Natural killer cell (primary cell): Measurements from ENCODE around the gene TTC23L. TPM values are rescaled to one million over a fixed set of nuclear protein-coding genes. Genes with fewer than 3 reads are reported as not detected.

Experiments used
- ATAC-seq, 3 donors: fragments of 150-1000 bp in 2 of 3; fragments of 200-7000 bp in 1 of 3; cut with Tn5 transposase; 1 replicate in 1 of 3; 2 replicates in 2 of 3; pipeline ENCODE4 v1.10.0; 2021; ENCODE audit warnings: mild to moderate bottlenecking in 2 of 3, moderate library complexity in 2 of 3
- DNase-seq, 2 donors: peaks; one replicate each; pipeline versions ENCODE4 v3.0.0 to v3.0.0-alpha.2; 2013 to 2021; ENCODE audit warnings: mixed read lengths in 1 of 2
- H3K27ac ChIP-seq: one replicate; pipeline ENCODE4 v1.5.1; 2013; ENCODE audit warnings: mild to moderate bottlenecking, low read length
- H3K27me3 ChIP-seq: one replicate; pipeline ENCODE4 v1.6.1; 2013; ENCODE audit warnings: low read length; ENCODE audit not compliant: control insufficient read depth, insufficient read depth
- H3K36me3 ChIP-seq: one replicate; pipeline ENCODE4 v1.6.1; 2013; ENCODE audit warnings: low read length; ENCODE audit not compliant: control insufficient read depth, insufficient read depth
- H3K4me1 ChIP-seq: one replicate; pipeline ENCODE4 v1.6.1; 2013; ENCODE audit warnings: low read length; ENCODE audit not compliant: control insufficient read depth, insufficient read depth
- H3K4me3 ChIP-seq: one replicate; pipeline ENCODE4 v1.5.1; 2013; ENCODE audit warnings: low read length
- H3K9me3 ChIP-seq: one replicate; pipeline ENCODE4 v1.6.1; 2013; ENCODE audit warnings: low read length; ENCODE audit not compliant: control insufficient read depth, insufficient read depth
- H3K27ac Mint-ChIP-seq, 2 donors: one replicate each; pipeline ENCODE4 v1.8.0; 2022; ENCODE audit warnings: mild to moderate bottlenecking in 2 of 2, mixed read lengths in 2 of 2, moderate library complexity in 1 of 2
- H3K27me3 Mint-ChIP-seq, 2 donors: one replicate each; pipeline ENCODE4 v1.8.0; 2022; ENCODE audit warnings: low read depth in 2 of 2, mixed read lengths in 2 of 2
- H3K36me3 Mint-ChIP-seq: one replicate; pipeline ENCODE4 v1.8.0; 2022; ENCODE audit warnings: mixed read lengths
- H3K4me1 Mint-ChIP-seq, 2 donors: one replicate each; pipeline ENCODE4 v1.8.0; 2022; ENCODE audit warnings: mixed read lengths in 2 of 2
- H3K4me3 Mint-ChIP-seq: one replicate; pipeline ENCODE4 v1.8.0; 2022; ENCODE audit warnings: mild to moderate bottlenecking, moderate library complexity, mixed read lengths
- H3K9me3 Mint-ChIP-seq, 2 donors: one replicate each; pipeline ENCODE4 v1.8.0; 2022; ENCODE audit warnings: mixed read lengths in 2 of 2
- CTCF ChIP-seq: fragments of 200-600 bp; IDR thresholded peaks from one replicate; pipeline ENCODE4 v1.8.0; 2022; ENCODE audit warnings: antibody characterized with exemption
- WGBS: methylation state at CpG from one replicate; pipeline ENCODE4 v1.1.7; 2013; ENCODE audit warnings: missing lambda C conversion rate; ENCODE audit not compliant: insufficient coverage; 5-methylcytosine and 5-hydroxymethylcytosine counted together
- intact Hi-C: fragments of 100-400 bp; cut with micrococcal nuclease; formaldehyde crosslinking; loops from one replicate; pipeline ENCODE4 v1.14.2; 2022
- total RNA-seq, 4 donors: library from RNA; stranded (reverse); fragments of 120-200 nt in 1 of 4; gene quantifications; one replicate each; pipeline versions ENCODE4 v1.2.3 to v1.2.4, GENCODE V29; 2013 to 2022

The TTC23L gene
- total RNA-seq, 3 donors from 2014 or later (not counting 1 experiment from before 2014, with no cell fraction given): 0.48 TPM; not detected in 2

GRCh38 chr5:34870382-34870781, 31.4 kb downstream of the TTC23L start:
- H3K27me3 ChIP-seq: no peaks in the 10 kb centered on the region
- no peaks in the 10 kb centered on the region for H3K4me1 ChIP-seq
- no peaks in the 10 kb centered on the region for H3K36me3 ChIP-seq
- H3K4me3 Mint-ChIP-seq: no peak overlapping the region
- H3K9me3 ChIP-seq: no peaks in the 10 kb centered on the region
- H3K27me3 Mint-ChIP-seq: peaks cover 8 to 34% of the 10 kb centered on the region in 2 donors
- DNase-seq: no peak
- no peak overlapping the region for H3K27ac ChIP-seq
- no peak for TF ChIP-seq CTCF
- no peaks in the 10 kb centered on the region for H3K36me3 Mint-ChIP-seq
- no peak overlapping the region for H3K4me3 ChIP-seq
- intact Hi-C loops: no loop called here
- H3K27ac Mint-ChIP-seq: no peak overlapping the region
- ATAC-seq: no peak
- WGBS: 100% methylated on average over 1 of the region's 2 CpGs
- H3K4me1 Mint-ChIP-seq: no peaks in the 10 kb centered on the region
- no peaks in the 10 kb centered on the region for H3K9me3 Mint-ChIP-seq

- H3K27ac ChIP-seq: no peak overlapping the region
- ATAC-seq (no peak), DNase-seq (no peak)
- no peaks in the 10 kb centered on the region for H3K9me3 ChIP-seq
- no peak overlapping the region for H3K4me3 Mint-ChIP-seq
- peaks cover 2% of the 10 kb centered on the region for H3K27me3 ChIP-seq
- H3K27ac Mint-ChIP-seq: no peak overlapping the region
- no peaks in the 10 kb centered on the region for H3K4me1 ChIP-seq
- H3K36me3 Mint-ChIP-seq: no peaks in the 10 kb centered on the region
- no peaks in the 10 kb centered on the region for H3K9me3 Mint-ChIP-seq
- intact Hi-C loops: no loop called here
- H3K4me1 Mint-ChIP-seq: no peaks in the 10 kb centered on the region
- peaks cover 8 to 48% of the 10 kb centered on the region in 2 donors for H3K27me3 Mint-ChIP-seq
- no peaks in the 10 kb centered on the region for H3K36me3 ChIP-seq
- no peak for TF ChIP-seq CTCF
- H3K4me3 ChIP-seq: no peak overlapping the region
These were observed 37.3 kb downstream of the TTC23L start for GRCh38 chr5:34876275-34876674.

- no peaks in the 10 kb centered on the region for H3K9me3 ChIP-seq
- Mint-ChIP-seq H3K4me3 (no peak overlapping the region), H3K36me3 (no peaks in the 10 kb centered on the region), H3K9me3 (no peaks in the 10 kb centered on the region), H3K27ac (no peak overlapping the region), H3K27me3 (peaks cover 4 to 29% of the 10 kb centered on the region in 2 donors), H3K4me1 (no peaks in the 10 kb centered on the region)
- H3K27me3 ChIP-seq: peaks cover 2% of the 10 kb centered on the region
- no peak for ATAC-seq
- no peak overlapping the region for H3K4me3 ChIP-seq
- intact Hi-C loops: no loop called here
- no peak overlapping the region for H3K27ac ChIP-seq
- H3K4me1 ChIP-seq: no peaks in the 10 kb centered on the region
- no peaks in the 10 kb centered on the region for H3K36me3 ChIP-seq
- no peak for DNase-seq
- TF ChIP-seq CTCF: no peak
These were observed 42.3 kb downstream of the TTC23L start for GRCh38 chr5:34881246-34881645.

- WGBS: 82% methylated on average over 3 of the region's 3 CpGs
- intact Hi-C loops: no loop called here
- DNase-seq: no peak
- H3K27ac ChIP-seq: no peak overlapping the region
- no peak overlapping the region for H3K4me3 Mint-ChIP-seq
- no peaks in the 10 kb centered on the region for H3K36me3 ChIP-seq
- no peak for ATAC-seq
- H3K9me3 ChIP-seq: no peaks in the 10 kb centered on the region
- H3K9me3 Mint-ChIP-seq: no peaks in the 10 kb centered on the region
- H3K27me3 ChIP-seq: no peaks in the 10 kb centered on the region
- no peak overlapping the region for H3K4me3 ChIP-seq
- TF ChIP-seq CTCF: no peak
- H3K36me3 Mint-ChIP-seq: no peaks in the 10 kb centered on the region
- no peak overlapping the region for H3K27ac Mint-ChIP-seq
- no peaks in the 10 kb centered on the region for H3K4me1 Mint-ChIP-seq
- peaks cover 8 to 32% of the 10 kb centered on the region in 2 donors for H3K27me3 Mint-ChIP-seq
- H3K4me1 ChIP-seq: no peaks in the 10 kb centered on the region
These were observed 47.6 kb downstream of the TTC23L start for GRCh38 chr5:34886392-34887119.
